Activated T-cell treated with anti-CD3 and anti-CD28 coated beads, Interleukin-2, amount 50 U/mL, for 4 hours (primary cell): ENCODE results near the gene EPS8. TPM values are rescaled to one million over a fixed set of nuclear protein-coding genes. Genes with fewer than 3 reads are reported as not detected.

Experiments used
- ATAC-seq, 2 donors: fragments of 200-7000 bp; cut with Tn5 transposase; one replicate each; pipeline ENCODE4 v1.10.0; 2021
- DNase-seq: peaks from one replicate; pipeline ENCODE4 v3.0.0-alpha.2; 2020
- H3K27me3 Mint-ChIP-seq: one replicate; pipeline ENCODE4 v1.8.0; 2021; ENCODE audit warnings: low read depth, mixed read lengths
- H3K36me3 Mint-ChIP-seq: one replicate; pipeline ENCODE4 v1.8.0; 2022; ENCODE audit warnings: mixed read lengths; ENCODE audit not compliant: insufficient read depth
- H3K4me1 Mint-ChIP-seq: one replicate; pipeline ENCODE4 v1.8.0; 2021; ENCODE audit warnings: low read depth, mixed read lengths
- H3K4me3 Mint-ChIP-seq: one replicate; pipeline ENCODE4 v1.8.0; 2021; ENCODE audit warnings: mild to moderate bottlenecking, moderate library complexity, mixed read lengths
- H3K9me3 Mint-ChIP-seq: one replicate; pipeline ENCODE4 v1.8.0; 2021; ENCODE audit warnings: mixed read lengths
- total RNA-seq, 3 donors: library from RNA; stranded (reverse); gene quantifications; one replicate each; pipeline ENCODE4 v1.2.1, GENCODE V29; 2021

Gene EPS8
- total RNA-seq, 3 donors from 2014 or later: 0.73 to 1.4 (median 0.95) TPM

- no peak overlapping the region for H3K4me3 Mint-ChIP-seq
- H3K4me1 Mint-ChIP-seq: no peaks in the 10 kb centered on the region
- H3K36me3 Mint-ChIP-seq: no peaks in the 10 kb centered on the region
- peaks cover 2% of the 10 kb centered on the region for H3K27me3 Mint-ChIP-seq
- no peak for ATAC-seq
- H3K9me3 Mint-ChIP-seq: no peaks in the 10 kb centered on the region
- no peak for DNase-seq
These were observed 98.9 kb downstream of the EPS8 start for GRCh38 chr12:15690320-15690719.

DNA sequence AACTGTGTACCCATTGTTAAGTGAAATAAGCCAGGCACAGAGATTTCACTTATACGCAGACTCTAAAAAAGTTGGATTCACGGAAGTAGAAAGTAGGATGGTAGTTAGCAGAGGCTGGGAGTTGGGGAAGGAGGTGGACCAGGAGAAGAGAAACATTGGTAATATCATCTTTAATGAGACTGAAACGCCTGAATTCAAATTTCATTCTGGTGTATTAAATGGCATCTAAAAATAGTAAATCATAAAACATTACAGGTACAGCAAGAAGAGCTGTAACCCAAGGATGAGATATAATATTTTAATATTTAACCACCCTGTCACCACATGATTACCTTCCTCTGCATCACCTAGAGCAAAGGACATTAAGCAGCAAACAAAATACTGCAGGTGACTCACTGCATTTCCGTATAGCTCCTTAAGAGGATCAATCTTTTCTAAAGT lies 99.4 kb downstream of the EPS8 start:
- no peak for DNase-seq
- Mint-ChIP-seq H3K36me3 (no peaks in the 10 kb centered on the region), H3K9me3 (no peaks in the 10 kb centered on the region), H3K27me3 (peaks cover 2% of the 10 kb centered on the region), H3K4me1 (no peaks in the 10 kb centered on the region), H3K4me3 (no peak overlapping the region)
- no peak for ATAC-seq

DNA sequence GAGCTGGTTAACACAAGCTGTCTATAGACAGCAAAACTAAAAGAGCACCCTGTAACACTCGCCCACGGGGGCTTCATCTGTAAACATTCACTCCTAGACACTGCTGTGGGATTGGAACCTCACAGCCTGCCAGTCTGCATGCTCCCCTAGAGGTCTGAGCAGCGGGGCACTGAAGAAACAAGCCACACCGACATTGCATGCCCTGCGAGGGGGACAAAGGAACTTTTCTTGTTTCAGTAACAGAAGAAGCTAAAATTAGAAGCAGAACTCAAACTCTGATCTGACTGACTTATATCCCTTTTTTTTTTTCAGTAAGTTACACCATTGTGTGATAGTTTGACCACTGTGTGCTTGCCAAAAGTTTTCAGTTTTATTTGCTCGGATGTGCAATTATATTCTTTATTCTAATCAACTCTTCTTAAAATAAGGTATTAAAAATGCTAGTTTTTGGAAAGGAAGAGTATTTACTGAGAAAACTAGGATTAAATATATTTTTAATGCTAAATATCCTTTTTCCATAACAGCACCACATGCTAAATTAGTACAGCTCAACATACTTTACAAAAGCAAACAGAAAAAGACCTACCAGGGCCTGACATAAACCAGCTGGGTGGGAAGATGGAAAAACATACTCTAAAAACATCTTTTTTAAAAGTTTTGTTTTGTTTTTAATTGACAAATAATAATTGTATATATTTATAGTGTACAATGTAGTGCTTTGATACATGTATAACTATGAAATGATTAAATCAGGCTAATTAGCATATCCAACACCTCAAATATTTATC lies 100.2 kb downstream of the EPS8 start:
- Mint-ChIP-seq H3K9me3 (no peaks in the 10 kb centered on the region), H3K4me3 (no peak overlapping the region), H3K4me1 (no peaks in the 10 kb centered on the region), H3K36me3 (no peaks in the 10 kb centered on the region), H3K27me3 (peaks cover 2% of the 10 kb centered on the region)
- ATAC-seq: no peak
- no peak for DNase-seq

DNA sequence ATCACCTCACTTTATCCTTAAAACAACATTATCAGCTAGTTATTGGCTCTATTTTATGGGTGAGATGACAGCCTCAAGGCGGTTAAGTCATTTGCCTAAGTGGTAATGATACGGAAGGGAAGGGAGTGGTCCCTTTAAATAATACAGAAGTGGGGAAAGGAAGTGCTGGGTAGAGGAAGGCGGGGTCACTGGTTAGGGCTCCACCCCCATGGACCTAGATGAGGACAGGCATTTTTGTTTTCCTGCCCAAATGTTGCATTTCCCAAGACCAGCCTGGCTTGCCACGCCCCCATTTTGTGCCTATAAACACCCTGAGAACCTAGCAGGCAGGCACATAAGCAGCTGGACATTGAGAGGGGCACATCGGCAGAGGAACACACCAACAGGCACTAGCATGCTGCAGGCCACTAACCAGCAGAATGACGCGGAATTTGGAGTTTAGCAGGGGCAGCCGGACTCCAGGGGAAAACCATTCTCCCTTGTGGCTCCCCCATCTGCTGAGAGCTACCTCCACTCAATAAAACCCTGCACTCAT lies 100.9 kb downstream of the EPS8 start:
- Mint-ChIP-seq H3K4me1 (no peaks in the 10 kb centered on the region), H3K27me3 (peaks cover 2% of the 10 kb centered on the region), H3K4me3 (no peak overlapping the region), H3K36me3 (no peaks in the 10 kb centered on the region), H3K9me3 (no peaks in the 10 kb centered on the region)
- no peak for ATAC-seq
- DNase-seq: no peak

- DNase-seq (no peak), ATAC-seq (no peak)
- Mint-ChIP-seq H3K27me3 (peaks cover 2% of the 10 kb centered on the region), H3K4me1 (no peaks in the 10 kb centered on the region), H3K9me3 (no peaks in the 10 kb centered on the region), H3K36me3 (no peaks in the 10 kb centered on the region), H3K4me3 (no peak overlapping the region)
These were observed 101.6 kb downstream of the EPS8 start for GRCh38 chr12:15687583-15687982.

- ATAC-seq (no peak), DNase-seq (no peak)
- H3K4me1 Mint-ChIP-seq: no peaks in the 10 kb centered on the region
- no peak overlapping the region for H3K4me3 Mint-ChIP-seq
- H3K27me3 Mint-ChIP-seq: peaks cover 2% of the 10 kb centered on the region
- H3K36me3 Mint-ChIP-seq: no peaks in the 10 kb centered on the region
- no peaks in the 10 kb centered on the region for H3K9me3 Mint-ChIP-seq
These were observed 104.1 kb downstream of the EPS8 start for GRCh38 chr12:15684896-15685658.

DNA sequence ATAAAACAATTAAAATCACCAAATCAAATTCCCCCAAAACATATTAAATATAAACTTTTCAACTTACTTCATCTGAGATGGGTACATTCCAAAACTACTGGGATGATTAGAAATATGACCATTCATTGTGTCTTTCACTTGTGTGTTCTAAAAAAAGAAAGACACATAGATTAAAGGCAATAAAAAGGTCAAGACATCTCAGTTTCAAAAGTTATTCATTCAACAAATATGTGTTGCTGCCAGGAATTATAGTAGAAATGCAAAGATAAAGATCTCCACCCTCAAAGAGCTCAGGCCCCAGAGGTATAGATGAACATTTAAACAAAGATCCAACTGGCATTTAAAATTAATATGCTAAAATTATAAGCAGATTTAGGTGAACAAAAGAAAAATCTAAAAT lies 106.4 kb downstream of the EPS8 start:
- DNase-seq (no peak), ATAC-seq (no peak)
- no peaks in the 10 kb centered on the region for H3K4me1 Mint-ChIP-seq
- no peaks in the 10 kb centered on the region for H3K9me3 Mint-ChIP-seq
- no peaks in the 10 kb centered on the region for H3K27me3 Mint-ChIP-seq
- no peaks in the 10 kb centered on the region for H3K36me3 Mint-ChIP-seq
- no peak overlapping the region for H3K4me3 Mint-ChIP-seq

GRCh38 chr12:15679151-15679550 lies 110.0 kb downstream of the EPS8 start:
- Mint-ChIP-seq H3K4me1 (no peaks in the 10 kb centered on the region), H3K4me3 (no peak overlapping the region)

DNA sequence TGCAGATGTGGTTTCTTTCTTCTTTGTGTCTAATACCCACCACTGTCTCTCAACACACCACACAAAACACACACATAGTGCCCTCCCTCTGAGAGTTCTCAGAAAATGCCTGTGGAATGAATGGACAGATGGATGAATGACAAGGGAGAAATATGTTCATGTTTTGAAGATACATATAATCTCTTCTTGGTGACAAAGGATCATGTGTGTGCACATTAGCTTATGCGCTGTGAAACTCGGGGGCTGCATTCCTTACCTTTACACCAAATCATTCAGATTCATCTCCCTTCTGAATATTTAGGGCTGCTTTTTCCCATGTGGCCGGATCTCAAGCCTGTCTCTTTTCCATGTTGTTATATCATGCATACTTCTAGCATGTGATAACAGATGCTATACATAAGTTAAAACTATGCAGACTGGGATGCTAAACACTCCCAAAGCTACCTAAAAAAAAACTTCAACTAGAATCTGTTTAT lies 111.4 kb downstream of the EPS8 start:
- DNase-seq: no peak
- H3K9me3 Mint-ChIP-seq: no peaks in the 10 kb centered on the region
- no peak for ATAC-seq

More at GRCh38 chr12:15679151-15679550, 110.0 kb downstream of the EPS8 start:
- Mint-ChIP-seq H3K36me3 (no peaks in the 10 kb centered on the region), H3K27me3 (peaks cover 4% of the 10 kb centered on the region), H3K9me3 (no peaks in the 10 kb centered on the region)
- DNase-seq (no peak), ATAC-seq (no peak)

DNA sequence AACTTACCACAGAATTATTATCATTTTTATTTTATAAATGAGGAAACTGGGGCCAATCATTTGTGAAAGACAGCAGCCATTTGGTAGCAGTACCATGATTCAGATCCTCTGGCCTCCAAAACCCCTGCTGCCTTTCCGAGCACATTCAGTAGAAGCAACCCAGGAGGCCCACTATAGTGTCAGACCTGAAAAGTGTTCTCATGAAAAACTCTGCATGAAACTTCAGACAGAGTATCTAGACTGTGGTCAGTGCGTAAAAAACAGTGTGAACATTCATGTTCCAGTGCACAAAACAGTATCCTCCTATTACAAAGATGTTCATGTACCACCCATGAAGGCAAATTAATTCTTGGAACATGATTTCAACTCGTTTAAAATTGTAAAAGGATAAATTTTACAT lies 112.0 kb downstream of the EPS8 start:
- Mint-ChIP-seq H3K27me3 (peaks cover 6% of the 10 kb centered on the region), H3K4me1 (no peaks in the 10 kb centered on the region), H3K36me3 (no peaks in the 10 kb centered on the region), H3K4me3 (no peak overlapping the region), H3K9me3 (no peaks in the 10 kb centered on the region)
- no peak for DNase-seq
- ATAC-seq: no peak

More for the DNA sequence above, 111.4 kb downstream of the EPS8 start:
- Mint-ChIP-seq H3K27me3 (peaks cover 6% of the 10 kb centered on the region), H3K36me3 (no peaks in the 10 kb centered on the region), H3K4me1 (no peaks in the 10 kb centered on the region), H3K4me3 (no peak overlapping the region)

- Mint-ChIP-seq H3K36me3 (no peaks in the 10 kb centered on the region), H3K4me1 (no peaks in the 10 kb centered on the region), H3K27me3 (peaks cover 6% of the 10 kb centered on the region), H3K4me3 (no peak overlapping the region), H3K9me3 (no peaks in the 10 kb centered on the region)
- ATAC-seq (no peak), DNase-seq (no peak)
These were observed 116.4 kb downstream of the EPS8 start for GRCh38 chr12:15672671-15673270.

- DNase-seq (no peak), ATAC-seq (no peak)
- Mint-ChIP-seq H3K4me1 (no peaks in the 10 kb centered on the region), H3K27me3 (peaks cover 6% of the 10 kb centered on the region), H3K36me3 (no peaks in the 10 kb centered on the region), H3K4me3 (no peak overlapping the region), H3K9me3 (no peaks in the 10 kb centered on the region)
These were observed 118.4 kb downstream of the EPS8 start for GRCh38 chr12:15670756-15671155.

DNA sequence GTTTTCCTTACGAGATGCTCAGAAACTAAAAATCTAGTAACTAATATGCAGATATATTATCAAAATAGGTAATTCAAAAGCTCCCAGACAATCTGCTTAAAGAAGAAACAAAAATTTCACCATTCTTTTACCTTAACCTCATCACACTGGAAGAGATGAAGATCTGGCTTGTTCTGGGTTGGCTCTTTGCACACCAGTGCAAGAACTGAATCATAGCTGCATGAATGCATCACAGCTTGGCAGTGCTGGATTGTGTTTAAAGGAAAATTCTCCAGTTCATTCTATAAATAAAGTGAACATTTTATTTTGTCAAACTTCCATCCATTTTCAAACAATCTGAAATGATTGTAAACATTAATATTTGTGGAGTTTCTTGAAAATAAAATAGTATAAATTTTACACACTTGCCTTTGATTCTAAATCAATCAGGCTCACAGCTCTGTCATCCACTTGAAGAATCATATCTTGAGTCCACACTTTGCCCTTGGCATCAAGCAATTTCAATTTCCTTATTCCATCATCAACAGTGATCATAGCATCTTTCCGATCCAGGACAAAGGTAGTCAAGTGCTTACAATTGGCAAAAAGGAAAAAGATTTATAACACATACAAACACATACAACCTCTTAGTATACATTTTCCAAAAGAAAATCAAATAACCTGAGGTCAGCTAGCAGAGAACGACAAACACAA lies 119.8 kb downstream of the EPS8 start:
- DNase-seq (no peak), ATAC-seq (no peak)
- no peaks in the 10 kb centered on the region for H3K36me3 Mint-ChIP-seq
- peaks cover 2% of the 10 kb centered on the region for H3K27me3 Mint-ChIP-seq
- no peaks in the 10 kb centered on the region for H3K4me1 Mint-ChIP-seq
- no peaks in the 10 kb centered on the region for H3K9me3 Mint-ChIP-seq
- H3K4me3 Mint-ChIP-seq: no peak overlapping the region

DNA sequence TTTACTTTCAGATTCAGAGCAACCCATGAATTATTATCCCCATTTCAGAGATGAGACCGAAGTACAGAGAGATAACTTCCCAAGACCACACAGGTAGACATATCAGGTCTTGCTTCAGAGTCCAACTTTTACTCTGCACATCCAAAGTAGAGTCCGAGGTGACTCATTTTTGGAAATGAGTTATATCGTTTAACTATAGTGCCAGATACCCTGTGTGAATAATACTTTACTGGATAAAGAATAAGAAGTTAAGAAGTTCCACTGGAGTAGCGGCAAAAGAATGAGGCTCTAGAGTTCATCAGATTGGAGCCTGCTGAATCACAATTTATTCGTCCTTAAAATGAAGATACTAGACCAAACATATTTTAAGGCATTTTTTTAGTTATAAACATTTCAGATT lies 124.7 kb downstream of the EPS8 start:
- H3K9me3 Mint-ChIP-seq: no peaks in the 10 kb centered on the region
- ATAC-seq (no peak), DNase-seq (no peak)

More for the DNA sequence above, 124.7 kb downstream of the EPS8 start:
- Mint-ChIP-seq H3K4me1 (no peaks in the 10 kb centered on the region), H3K36me3 (no peaks in the 10 kb centered on the region), H3K4me3 (no peak overlapping the region), H3K27me3 (no peaks in the 10 kb centered on the region)
